Measurements from ENCODE around the gene CAMK2B. TPM values are rescaled to one million over a fixed set of nuclear protein-coding genes. Genes with fewer than 3 reads are reported as not detected.

CAMK2B gene
- polyA plus RNA-seq, 3 donors, result 0.13 TPM; not detected in 2

GRCh38 chr7:44367475-44368043, 42.2 kb upstream of the CAMK2B start:
- Histone ChIP-seq H3K79me2 (ENCODE audit: insufficient read depth, low read length) (no peaks in the 10 kb centered on the region), H3K4me3 (replicated peaks in 1 of 3; ENCODE audit: low read depth in 2 of 3, low read length in 3 of 3) (no peak overlapping the region), H3K9ac (ENCODE audit: insufficient read depth, low read length, poor library complexity, severe bottlenecking) (no peak overlapping the region), H3K4me1 (ENCODE audit: control insufficient read depth in 1 of 2, insufficient read depth in 2 of 2, low read length in 2 of 2) (no peaks in the 10 kb centered on the region), H2AFZ (ENCODE audit: insufficient read depth, low read depth, low read length, poor library complexity, severe bottlenecking) (no peak overlapping the region), H3K36me3 (replicated peaks in 1 of 2; ENCODE audit: control insufficient read depth in 1 of 2, insufficient read depth in 2 of 2, low read length in 2 of 2) (no peaks in the 10 kb centered on the region), H4K20me1 (ENCODE audit: insufficient read depth, low read length) (no peaks in the 10 kb centered on the region), H3K4me2 (replicated peaks; ENCODE audit: extremely low read depth, low read length, poor library complexity, severe bottlenecking) (no peak overlapping the region), H3K27me3 (ENCODE audit: control insufficient read depth in 2 of 2, insufficient read depth in 2 of 2, low read length in 2 of 2) (peaks cover 0 to 6% of the 10 kb centered on the region in 2 donors), H3K27ac (ENCODE audit: low read depth in 1 of 2, low read length in 2 of 2) (no peak overlapping the region), H3K9me3 (replicated peaks in 1 of 2; ENCODE audit: control insufficient read depth in 1 of 2, insufficient read depth in 1 of 2, low read length in 2 of 2) (no peaks in the 10 kb centered on the region)
- 95% methylated on average over 5 of the region's 5 CpGs for WGBS (ENCODE audit: insufficient coverage)
- Mint-ChIP-seq H3K9me3 (peaks cover 0 to 7% (median 2%) of the 10 kb centered on the region in 7 donors), H3K27ac (peak overlapping the region in 1 of 7 donors; percentile 4), H3K4me3 (no peak overlapping the region), H3K36me3 (no peaks in the 10 kb centered on the region), H3K4me1 (peaks cover 4% of the 10 kb centered on the region), H3K27me3 (ENCODE audit: low read depth in 3 of 3) (peaks cover 23 to 52% (median 44%) of the 10 kb centered on the region in 3 donors)
- intact Hi-C loops (cut with micrococcal nuclease), result no loop called here
- no peak for DNase-seq
- TF ChIP-seq, protein P1, sequence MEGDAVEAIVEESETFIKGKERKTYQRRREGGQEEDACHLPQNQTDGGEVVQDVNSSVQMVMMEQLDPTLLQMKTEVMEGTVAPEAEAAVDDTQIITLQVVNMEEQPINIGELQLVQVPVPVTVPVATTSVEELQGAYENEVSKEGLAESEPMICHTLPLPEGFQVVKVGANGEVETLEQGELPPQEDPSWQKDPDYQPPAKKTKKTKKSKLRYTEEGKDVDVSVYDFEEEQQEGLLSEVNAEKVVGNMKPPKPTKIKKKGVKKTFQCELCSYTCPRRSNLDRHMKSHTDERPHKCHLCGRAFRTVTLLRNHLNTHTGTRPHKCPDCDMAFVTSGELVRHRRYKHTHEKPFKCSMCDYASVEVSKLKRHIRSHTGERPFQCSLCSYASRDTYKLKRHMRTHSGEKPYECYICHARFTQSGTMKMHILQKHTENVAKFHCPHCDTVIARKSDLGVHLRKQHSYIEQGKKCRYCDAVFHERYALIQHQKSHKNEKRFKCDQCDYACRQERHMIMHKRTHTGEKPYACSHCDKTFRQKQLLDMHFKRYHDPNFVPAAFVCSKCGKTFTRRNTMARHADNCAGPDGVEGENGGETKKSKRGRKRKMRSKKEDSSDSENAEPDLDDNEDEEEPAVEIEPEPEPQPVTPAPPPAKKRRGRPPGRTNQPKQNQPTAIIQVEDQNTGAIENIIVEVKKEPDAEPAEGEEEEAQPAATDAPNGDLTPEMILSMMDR (IDR thresholded peaks at IDR 0.05), result no peak

DNA sequence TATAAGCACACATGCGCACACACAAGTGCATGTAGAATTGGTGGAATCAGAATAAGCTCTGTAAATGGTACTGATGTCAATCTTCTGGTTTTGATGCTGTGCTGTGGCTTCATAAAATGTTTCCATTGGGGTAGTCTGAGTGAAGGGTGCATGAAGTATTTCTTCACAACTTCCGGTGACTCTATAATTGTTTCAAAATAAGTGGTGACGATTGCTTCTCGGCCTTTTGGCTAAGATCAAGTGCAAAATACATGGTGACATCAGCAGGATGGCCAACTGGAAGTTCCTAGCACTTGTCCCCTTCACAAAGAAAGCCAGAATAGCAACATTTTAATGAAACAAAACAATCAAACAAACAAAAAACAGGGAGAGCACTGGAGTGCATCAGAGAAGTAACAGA, 41.6 kb upstream of the CAMK2B start:
- no peak for DNase-seq
- Mint-ChIP-seq H3K9me3 (peaks cover 0 to 9% (median 3%) of the 10 kb centered on the region in 7 donors), H3K4me1 (peaks cover 4% of the 10 kb centered on the region), H3K36me3 (no peaks in the 10 kb centered on the region), H3K27me3 (ENCODE audit: low read depth in 3 of 3) (peaks cover 23 to 58% (median 43%) of the 10 kb centered on the region in 3 donors), H3K4me3 (no peak overlapping the region), H3K27ac (no peak overlapping the region)
- no peak overlapping the region for H3K9ac ChIP-seq (ENCODE audit: insufficient read depth, low read length, poor library complexity, severe bottlenecking)
- H3K27ac ChIP-seq (ENCODE audit: low read depth in 1 of 2, low read length in 2 of 2), result no peak overlapping the region
- WGBS (ENCODE audit: insufficient coverage), result 83% methylated on average over 2 of the region's 4 CpGs
- H3K79me2 ChIP-seq (ENCODE audit: insufficient read depth, low read length), result no peaks in the 10 kb centered on the region
- H3K9me3 ChIP-seq (replicated peaks in 1 of 2; ENCODE audit: control insufficient read depth in 1 of 2, insufficient read depth in 1 of 2, low read length in 2 of 2), result no peaks in the 10 kb centered on the region
- TF ChIP-seq, protein P1 (IDR thresholded peaks at IDR 0.05), result no peak
- no peaks in the 10 kb centered on the region for H3K4me1 ChIP-seq (ENCODE audit: control insufficient read depth in 1 of 2, insufficient read depth in 2 of 2, low read length in 2 of 2)
- H3K27me3 ChIP-seq (ENCODE audit: control insufficient read depth in 2 of 2, insufficient read depth in 2 of 2, low read length in 2 of 2), result peaks cover 0 to 8% of the 10 kb centered on the region in 2 donors
- H3K4me2 ChIP-seq (replicated peaks; ENCODE audit: extremely low read depth, low read length, poor library complexity, severe bottlenecking), result no peak overlapping the region
- no peak overlapping the region for H3K4me3 ChIP-seq (replicated peaks in 1 of 3; ENCODE audit: low read depth in 2 of 3, low read length in 3 of 3)
- H3K36me3 ChIP-seq (replicated peaks in 1 of 2; ENCODE audit: control insufficient read depth in 1 of 2, insufficient read depth in 2 of 2, low read length in 2 of 2), result no peaks in the 10 kb centered on the region
- no peaks in the 10 kb centered on the region for H4K20me1 ChIP-seq (ENCODE audit: insufficient read depth, low read length)
- H2AFZ ChIP-seq (ENCODE audit: insufficient read depth, low read depth, low read length, poor library complexity, severe bottlenecking), result no peak overlapping the region
- intact Hi-C loops (cut with micrococcal nuclease), result no loop called here

Data from CD14-positive monocyte (primary cell).